ENCODE results near the gene SRBD1. TPM values are rescaled to one million over a fixed set of nuclear protein-coding genes. Genes with fewer than 3 reads are reported as not detected.

The SRBD1 gene
- polyA plus RNA-seq, 1 experiment: 8.7 TPM

DNA sequence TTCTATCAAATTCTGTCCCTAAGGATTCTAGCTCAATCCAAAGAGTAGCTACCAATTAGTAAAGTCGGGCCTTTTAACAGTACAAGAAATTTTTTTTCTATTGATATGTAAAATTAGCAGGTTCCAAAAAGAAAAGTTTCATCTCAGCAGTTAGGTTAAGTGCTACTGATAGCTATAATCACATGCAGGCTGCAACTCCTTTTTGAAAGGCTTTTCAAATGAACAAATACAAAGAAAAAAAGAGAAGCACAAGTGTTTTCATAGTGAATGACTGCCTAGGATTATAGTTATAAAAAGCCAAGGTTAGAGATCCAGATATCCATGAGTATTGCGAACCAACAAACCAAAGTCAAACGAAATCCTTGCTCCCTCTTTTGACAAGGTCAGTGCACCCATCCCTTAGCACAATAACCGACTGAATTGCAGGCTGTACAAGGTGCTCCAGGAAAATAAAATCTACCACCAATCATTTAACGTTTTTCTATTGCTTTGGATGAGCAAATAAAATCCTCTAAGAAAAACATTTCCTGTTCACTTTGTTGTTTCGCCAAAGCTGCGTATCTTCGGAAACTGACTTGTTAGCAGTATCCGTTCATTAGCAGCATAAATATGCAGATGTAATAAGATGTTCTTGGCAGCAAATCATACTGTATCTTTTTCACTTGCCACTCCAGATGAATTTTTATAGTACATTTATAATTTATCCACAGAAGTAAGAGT, 100.2 kb downstream of the SRBD1 start:
- Histone ChIP-seq H3K27ac (ENCODE audit: low read depth, low read length) (no peak overlapping the region), H3K9me3 (ENCODE audit: control insufficient read depth, insufficient read depth, low read length) (no peaks in the 10 kb centered on the region), H3K4me3 (ENCODE audit: low read depth, low read length) (no peak overlapping the region), H3K27me3 (ENCODE audit: control insufficient read depth, insufficient read depth, low read length) (no peaks in the 10 kb centered on the region)
- DNase-seq (ENCODE audit: low read depth, low spot score): no peak
- POLR2A ChIA-PET: no interaction called here
- no peak for TF ChIP-seq CTCF (IDR thresholded peaks at IDR 0.05; ENCODE audit: low read depth, low read length)
- CTCF ChIA-PET: interaction anchor here (1.8 to 2.0 kb wide), 2 partner anchors 17 to 529 kb away, joined by 5 to 10 read pairs; no protein-coding TSS in a partner anchor

GRCh38 chr2:45506756-45507155, 104.3 kb downstream of the SRBD1 start:
- TF ChIP-seq CTCF (IDR thresholded peaks at IDR 0.05; ENCODE audit: low read depth, low read length): no peak
- no peak for DNase-seq (ENCODE audit: low read depth, low spot score)
- no peak overlapping the region for H3K27ac ChIP-seq (ENCODE audit: low read depth, low read length)
- ChIA-PET CTCF (interaction anchor here (1.0 to 6.0 kb wide), 2 partner anchors 12 to 525 kb away, joined by 3 to 32 read pairs; no protein-coding TSS in a partner anchor), POLR2A (no interaction called here)
- H3K4me3 ChIP-seq (ENCODE audit: low read depth, low read length): no peak overlapping the region
- no peaks in the 10 kb centered on the region for H3K27me3 ChIP-seq (ENCODE audit: control insufficient read depth, insufficient read depth, low read length)
- no peaks in the 10 kb centered on the region for H3K9me3 ChIP-seq (ENCODE audit: control insufficient read depth, insufficient read depth, low read length)

DNA sequence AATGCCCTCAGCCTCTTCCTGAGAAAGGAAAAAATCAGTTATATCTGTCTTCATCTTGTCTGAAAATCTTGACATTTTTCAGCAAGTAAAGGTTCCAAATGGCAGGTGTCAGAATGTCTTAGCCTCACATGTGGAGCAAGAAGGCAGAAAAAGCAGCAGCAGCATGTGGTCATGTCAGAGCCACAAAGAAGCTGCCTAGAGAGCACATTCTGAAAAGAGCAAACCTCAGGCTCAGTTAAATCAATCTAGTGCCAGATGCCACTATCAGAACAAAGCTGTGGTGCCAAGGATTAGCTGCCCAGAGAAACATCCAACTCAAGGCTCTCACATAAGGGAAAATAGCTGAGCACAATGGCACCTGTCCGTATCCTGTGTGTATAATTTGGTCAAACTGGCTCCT, 105.9 kb downstream of the SRBD1 start:
- Histone ChIP-seq H3K4me3 (ENCODE audit: low read depth, low read length) (no peak overlapping the region), H3K27me3 (ENCODE audit: control insufficient read depth, insufficient read depth, low read length) (no peaks in the 10 kb centered on the region), H3K27ac (ENCODE audit: low read depth, low read length) (no peak overlapping the region), H3K9me3 (ENCODE audit: control insufficient read depth, insufficient read depth, low read length) (peaks cover 6% of the 10 kb centered on the region)
- ChIA-PET POLR2A (no interaction called here), CTCF (interaction anchor here (0.6 to 6.0 kb wide), 4 partner anchors 10 to 794 kb away, joined by 3 to 32 read pairs (median 6); no protein-coding TSS in a partner anchor)
- no peak for TF ChIP-seq CTCF (IDR thresholded peaks at IDR 0.05; ENCODE audit: low read depth, low read length)
- DNase-seq (ENCODE audit: low read depth, low spot score): no peak

DNA sequence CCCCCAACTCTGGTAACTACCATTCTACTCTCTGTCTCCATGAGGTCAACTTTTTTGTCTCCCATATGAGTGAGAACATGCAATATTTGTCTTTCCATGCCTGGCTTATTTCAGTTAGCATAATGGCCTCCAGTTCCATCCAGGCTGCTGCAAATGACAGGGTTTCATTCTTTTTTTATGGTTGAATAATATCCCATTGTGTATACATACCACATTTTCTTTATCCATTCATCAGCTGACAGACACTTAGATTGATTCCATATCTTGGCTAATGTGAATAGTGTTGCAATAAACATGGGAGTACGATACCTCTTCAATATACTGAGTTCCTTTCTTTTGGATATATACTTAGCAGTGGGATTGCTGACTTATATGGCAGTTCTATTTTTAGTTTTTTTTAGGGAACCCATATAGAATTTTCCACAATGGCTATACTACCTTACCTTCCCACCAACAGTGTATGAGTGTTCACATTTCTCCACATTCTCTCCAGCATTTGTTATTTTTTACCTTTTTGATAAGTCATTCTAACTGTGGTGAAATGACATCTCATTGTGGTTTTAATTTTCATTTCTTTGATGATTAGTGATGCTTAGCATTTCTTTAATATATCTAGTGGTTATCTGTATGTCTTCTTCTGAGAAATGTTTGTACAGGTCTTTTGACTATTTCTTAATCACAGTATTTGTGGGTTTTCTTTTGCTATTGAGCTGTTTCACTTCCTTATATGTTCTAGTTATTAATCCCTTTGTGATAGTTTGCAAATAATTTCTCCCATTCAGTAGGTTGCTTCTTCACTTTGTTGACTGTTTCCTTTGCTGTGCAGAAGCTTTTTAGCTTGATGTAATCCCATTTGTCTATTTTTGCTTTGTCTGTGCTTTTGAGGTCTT, 112.2 kb downstream of the SRBD1 start:
- no peak overlapping the region for H3K4me3 ChIP-seq (ENCODE audit: low read depth, low read length)
- CTCF ChIA-PET: interaction anchor here (1.6 kb wide), 1 partner anchor 517 kb away, joined by 4 read pairs; no protein-coding TSS in a partner anchor
- no peaks in the 10 kb centered on the region for H3K27me3 ChIP-seq (ENCODE audit: control insufficient read depth, insufficient read depth, low read length)
- no peak for DNase-seq (ENCODE audit: low read depth, low spot score)
- peaks cover 6% of the 10 kb centered on the region for H3K9me3 ChIP-seq (ENCODE audit: control insufficient read depth, insufficient read depth, low read length)
- no peak overlapping the region for H3K27ac ChIP-seq (ENCODE audit: low read depth, low read length)
- TF ChIP-seq CTCF (IDR thresholded peaks at IDR 0.05; ENCODE audit: low read depth, low read length): no peak
- POLR2A ChIA-PET: no interaction called here
